Suppressor macrophage treated with lipopolysaccharide for 1 hour (primary cell): ENCODE data around the gene CEP72.
A peak's percentile ranks its signal among the peaks of the same experiment; 100 is the strongest.
"Not testable (repeated sequence)": the region's sequence is repeated elsewhere in the genome, so short reads cannot be mapped to it uniquely, and the experiment has no call there.

Experiments
- DNase-seq, 3 donors: peaks; one replicate each; pipeline ENCODE4 v3.0.0-alpha.2; 2020 to 2022

Gene CEP72

DNA sequence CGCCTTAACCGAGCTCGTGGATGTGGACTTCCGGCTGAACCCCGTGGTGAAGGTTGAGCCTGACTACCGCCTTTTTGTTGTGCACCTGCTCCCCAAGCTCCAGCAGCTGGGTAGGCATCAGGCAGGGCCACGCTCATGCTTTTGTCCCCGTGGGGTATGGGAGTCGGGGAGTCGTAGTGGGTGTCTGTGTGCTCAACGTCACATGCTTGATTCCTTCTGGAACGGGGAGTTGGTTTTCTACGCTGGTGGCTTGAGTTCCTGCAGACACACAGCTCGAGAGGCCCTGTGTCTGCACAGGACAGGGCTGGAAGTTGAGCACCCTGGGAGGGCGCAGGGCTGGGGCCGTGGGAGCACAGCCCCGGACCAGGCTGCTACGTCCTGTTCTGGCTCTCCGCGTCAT, 8.0 kb downstream of the CEP72 start:
- no peak for DNase-seq

DNA sequence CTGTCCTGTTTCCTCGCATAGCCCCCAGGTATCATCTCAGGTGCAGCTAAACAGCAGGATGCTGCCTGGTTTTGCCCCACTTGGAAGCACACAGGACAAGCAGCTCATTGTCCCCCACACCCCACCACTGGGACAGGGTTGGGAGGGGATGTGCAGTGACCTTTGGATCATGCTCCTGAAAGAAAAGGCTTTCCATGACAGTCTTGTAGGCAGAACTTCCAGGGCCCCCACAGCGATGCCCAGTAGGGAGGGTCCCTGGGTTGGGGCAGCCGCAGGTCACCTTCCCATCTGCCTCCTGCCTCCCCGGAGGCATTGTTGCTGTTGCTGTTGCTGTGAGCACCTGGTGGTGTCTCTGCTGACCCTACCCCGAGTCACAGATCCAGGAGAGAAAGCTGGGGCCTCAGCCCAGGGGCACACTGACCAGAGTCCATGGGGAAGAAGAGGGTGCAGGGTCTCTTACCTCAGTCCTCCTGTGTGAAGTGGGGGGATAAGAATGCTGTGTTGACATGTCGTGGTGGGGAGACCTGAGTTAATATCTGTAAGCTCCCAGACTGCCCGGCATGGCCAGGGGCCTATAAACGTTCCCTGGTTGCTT, 8.5 kb downstream of the CEP72 start:
- DNase-seq: no peak

DNA sequence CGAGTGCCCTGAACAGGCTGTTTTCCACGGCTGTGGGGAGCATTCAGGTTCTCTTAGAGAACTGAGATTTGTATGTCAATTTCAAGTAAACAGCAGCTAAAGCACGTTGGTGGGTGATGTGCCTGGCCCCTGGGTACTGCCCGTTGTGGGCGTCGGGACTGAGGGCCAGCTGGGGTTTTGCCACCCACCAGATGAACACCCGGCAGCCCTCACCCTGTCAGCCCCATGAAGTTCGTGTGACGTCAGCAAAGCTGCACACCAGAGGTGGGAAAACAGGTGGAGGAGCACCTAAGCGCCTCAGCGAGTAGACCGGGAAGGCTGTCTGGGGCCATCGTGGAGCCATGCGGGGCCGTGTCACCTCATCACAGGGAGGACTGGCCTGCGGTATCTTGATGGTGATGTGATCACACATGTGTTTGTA, 9.2 kb downstream of the CEP72 start:
- no peak for DNase-seq

DNA sequence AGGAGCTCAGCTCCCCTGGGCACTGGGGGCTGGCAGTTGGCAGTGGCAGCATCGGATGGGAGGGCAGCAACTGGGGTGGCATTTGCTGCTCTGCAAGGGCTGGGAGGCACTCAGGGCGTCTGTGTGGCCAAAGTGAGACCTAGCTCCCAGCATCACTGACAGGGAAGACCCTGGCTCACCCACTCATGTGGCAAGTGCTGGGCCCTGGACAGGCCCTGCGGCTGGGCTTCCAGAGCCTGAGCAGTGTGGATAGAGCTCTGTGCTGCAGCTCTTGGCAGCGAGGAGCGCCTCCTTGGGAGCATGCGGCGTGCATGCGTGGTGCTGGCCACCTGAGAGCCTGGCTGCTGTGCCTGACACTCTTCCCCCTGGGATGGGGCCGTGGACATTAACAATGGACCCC, 10.2 kb downstream of the CEP72 start:
- DNase-seq: no peak

DNA sequence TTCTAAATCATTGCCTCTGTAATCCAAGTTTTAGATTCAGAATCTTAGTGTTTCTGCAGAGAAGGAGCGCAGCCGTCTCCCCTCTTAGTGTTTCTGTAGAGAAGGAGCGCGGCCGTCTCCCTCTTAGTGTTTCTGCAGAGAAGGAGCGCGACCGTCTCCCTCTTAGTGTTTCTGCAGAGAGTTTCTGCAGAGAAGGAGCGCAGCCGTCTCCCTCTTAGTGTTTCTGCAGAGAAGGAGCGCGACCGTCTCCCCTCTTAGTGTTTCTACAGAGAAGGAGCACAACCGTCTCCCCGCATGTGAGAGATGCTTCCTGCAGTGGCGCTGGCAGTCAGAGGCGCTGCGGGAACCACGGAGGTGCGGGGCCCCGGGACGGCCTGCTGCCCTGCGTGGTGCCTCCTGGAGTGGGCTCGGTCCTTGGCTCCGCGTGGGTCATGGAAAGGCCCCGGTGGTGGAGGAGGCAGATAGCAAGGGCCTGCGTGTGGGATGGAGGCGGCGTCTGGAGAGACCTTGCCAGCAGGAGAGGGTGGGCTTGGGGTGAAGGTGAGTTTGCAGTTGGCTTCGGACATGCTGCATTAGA, 10.9 kb downstream of the CEP72 start:
- no peak for DNase-seq

DNA sequence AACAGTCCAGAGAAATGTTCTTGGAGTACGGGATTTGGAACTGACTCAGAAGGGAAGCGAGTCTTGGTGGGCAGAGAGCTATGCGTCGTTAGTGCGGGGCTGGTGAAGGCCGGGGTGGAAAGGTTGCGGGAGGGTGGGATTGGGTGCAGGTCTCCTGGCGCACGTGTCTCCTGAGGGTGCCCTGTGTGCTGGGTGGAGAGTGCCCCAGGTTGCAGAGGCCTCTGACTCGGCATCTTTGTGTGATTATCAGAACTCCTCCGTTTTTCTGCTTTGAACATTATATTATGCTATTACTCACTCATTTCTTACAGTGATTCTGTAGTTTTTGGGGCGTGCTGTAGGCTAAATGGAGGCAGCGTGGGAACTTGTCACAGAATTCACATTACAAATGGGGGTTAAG, 11.4 kb downstream of the CEP72 start:
- no peak for DNase-seq

DNA sequence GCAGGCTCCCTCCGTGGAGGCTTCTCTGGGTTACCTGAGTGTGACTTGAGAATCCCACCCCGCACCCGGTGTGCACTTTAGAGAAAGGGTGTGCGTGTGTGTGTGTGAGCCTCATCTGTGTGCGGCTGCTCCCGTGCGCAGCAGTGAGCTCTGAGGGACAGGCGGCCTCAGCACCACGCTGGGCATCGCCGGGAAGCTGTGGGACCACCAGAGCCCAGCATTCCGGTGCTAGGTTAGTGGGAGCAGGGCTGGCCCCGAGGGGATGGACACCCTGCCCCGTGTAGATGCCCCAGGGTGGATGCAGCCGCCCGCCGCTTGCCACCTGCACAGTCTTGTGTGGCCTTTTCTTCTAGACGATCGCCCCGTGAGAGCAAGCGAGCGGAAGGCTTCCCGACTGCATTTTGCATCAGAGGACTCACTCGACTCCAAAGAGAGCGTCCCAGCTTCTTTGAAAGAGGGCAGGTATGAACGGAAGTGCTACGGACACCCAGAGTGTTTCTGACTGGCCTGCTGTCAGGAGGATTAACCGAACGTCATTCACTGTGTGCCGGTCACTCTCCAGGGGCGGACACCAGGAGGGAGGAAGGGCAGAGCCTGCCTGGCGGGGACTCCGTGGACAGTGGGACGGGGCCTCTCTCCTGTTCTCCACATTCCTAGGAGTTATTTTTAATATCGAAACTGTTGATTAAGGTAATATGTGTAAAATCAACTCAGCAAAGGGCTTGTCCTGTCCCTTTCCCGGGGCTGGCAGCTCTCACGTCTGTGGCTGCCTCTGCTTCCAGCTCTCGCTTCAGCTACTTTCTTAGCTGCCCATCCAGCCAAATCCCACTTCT, 12.2 kb downstream of the CEP72 start:
- DNase-seq: no peak

DNA sequence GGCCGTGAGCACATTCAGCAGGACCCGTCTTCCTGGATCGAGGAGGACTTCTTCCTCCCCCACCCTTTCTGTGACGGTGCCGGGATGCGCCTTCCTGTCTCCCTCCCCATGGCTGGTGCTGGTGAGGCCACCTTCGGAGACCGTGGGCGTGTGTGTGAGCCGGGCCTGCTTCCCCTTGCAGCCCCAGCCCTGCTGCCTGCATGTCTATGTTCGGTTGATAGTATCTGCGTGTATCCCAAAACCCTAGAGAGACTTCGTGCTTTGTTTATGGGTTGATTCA, 12.8 kb downstream of the CEP72 start:
- no peak for DNase-seq

DNA sequence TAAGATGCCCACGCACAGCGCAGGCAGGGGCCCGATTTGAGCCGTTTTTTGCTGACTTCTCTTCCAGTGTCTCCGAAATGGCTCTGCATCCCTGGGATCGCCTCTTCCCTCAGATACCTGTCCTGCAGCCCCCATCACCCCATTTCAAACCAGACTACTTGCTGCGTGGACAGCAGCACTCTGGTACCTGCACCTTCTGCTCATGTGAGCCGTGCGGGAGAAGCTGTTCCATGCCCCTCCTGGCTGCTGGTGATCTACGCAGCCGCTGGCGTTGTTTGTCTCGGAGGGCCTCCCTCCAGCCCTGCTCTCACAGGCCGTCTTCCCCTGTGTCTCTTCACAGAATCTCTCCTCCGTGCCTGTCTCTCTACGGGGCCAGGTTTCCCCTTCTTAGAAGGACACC, 13.4 kb downstream of the CEP72 start:
- no peak for DNase-seq

DNA sequence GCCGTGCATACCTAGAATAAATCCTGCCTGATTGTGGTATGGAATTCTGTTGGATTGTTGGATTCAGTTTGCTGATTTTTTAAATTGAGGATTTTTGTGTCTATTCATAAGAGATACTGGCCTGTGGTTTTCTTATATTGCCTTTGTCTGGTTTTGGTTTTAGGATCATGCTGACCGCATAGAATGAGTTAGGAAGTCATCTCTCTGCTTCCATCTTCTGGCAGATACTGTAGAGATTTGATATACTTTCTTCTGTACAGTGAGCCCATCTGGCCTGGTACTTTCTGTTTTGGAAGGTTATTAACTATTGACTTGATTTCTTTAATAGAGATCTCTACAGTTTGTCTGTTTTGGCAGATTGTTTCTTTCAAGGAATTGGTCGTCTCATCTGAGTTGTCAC, 14.7 kb downstream of the CEP72 start:
- DNase-seq: peak in 2 of 3 donors; percentile 23 to 24

DNA sequence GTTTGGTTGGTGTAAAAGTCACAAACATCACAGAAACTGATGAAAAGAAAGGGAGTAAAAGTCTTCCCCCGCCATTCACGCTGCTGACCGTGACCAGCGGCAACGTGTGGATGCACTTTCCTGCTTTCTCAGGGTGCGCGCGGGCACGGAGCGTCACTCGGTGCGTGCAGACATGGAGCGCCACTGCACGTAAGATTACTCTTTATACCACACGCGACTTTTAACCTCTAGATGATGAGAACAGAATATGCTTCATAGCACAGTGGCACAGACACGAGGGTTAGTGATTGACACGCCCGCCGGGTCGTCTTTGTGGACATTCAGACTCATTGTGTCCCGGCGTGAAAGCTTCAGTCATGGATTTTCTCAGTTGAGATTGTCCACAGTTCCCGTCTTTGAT, 15.7 kb downstream of the CEP72 start:
- no peak for DNase-seq

DNA sequence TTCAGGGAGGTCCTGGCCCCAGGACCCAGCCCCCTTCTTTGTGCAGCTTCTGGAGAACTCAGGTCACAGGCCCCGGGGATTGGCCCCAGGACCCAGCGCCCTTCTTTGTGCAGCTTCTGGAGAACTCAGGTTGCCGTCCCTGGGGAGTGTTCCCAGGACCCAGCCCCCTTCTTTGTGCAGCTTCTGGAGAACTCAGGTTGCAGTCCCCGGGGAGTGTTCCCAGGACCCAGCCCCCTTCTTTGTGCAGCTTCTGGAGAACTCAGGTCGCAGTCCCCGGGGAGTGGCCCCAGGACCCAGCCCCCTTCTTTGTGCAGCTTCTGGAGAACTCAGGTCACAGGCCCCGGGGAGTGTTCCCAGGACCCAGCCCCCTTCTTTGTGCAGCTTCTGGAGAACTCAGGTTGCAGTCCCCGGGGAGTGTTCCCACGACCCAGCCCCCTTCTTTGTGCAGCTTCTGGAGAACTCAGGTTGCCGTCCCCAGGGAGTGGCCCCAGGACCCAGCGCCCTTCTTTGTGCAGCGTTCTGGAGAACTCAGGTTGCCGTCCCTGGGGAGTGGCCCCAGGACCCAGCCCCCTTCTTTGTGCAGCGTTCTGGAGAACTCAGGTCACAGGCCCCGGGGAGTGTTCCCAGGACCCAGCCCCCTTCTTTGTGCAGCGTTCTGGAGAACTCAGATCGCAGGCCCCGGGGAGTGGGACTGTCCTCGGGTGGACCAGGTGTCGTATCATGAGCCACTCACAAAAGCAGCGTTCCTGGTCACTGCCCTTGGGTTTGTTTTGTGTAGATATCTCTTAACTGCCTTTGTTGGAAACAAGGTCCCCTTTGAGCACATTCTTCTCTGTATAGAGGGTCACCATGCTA, 16.4 kb downstream of the CEP72 start:
- not testable (repeated sequence) for DNase-seq

DNA sequence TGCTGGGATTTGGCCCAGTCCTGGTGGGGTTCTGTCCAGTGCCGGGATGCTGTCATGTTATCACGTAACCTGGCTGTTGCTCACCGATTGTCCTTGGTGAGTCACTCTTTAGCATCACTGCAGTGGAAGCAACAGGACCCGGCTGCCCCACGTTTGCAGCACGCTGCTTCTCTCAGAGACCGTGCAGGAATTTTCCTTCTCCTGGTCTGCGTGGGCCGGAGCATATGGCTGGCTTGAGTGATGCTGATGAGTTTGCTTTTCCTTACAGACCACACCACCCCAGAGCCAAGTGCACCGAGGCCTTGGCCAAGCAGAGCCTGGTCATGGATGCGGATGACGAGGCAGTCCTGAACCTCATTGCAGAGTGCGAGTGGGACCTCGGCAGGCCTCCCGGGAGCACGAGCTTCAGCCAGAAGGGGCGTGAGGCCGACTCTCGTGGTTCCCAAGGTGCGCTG, 21.4 kb downstream of the CEP72 start:
- DNase-seq: no peak

DNA sequence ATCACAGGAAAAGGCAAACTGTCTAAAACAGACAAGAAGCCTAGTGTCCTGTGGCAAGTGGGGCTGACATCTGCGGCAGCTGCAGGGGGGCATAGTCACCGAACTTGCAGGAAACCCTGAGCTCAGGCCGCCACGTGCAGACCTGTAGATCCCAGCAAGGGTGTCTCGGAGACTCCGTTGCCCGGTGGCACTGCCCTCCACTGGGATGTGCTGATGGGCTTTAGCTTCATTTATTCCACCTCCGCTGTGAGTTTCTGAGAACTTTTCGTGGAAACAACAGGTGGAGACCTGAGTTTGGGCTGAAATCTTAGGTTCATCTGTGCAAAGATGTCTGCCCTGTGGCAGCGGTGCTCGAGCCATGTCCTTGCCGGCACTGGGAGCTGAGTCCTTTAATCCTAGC, 22.1 kb downstream of the CEP72 start:
- no peak for DNase-seq

DNA sequence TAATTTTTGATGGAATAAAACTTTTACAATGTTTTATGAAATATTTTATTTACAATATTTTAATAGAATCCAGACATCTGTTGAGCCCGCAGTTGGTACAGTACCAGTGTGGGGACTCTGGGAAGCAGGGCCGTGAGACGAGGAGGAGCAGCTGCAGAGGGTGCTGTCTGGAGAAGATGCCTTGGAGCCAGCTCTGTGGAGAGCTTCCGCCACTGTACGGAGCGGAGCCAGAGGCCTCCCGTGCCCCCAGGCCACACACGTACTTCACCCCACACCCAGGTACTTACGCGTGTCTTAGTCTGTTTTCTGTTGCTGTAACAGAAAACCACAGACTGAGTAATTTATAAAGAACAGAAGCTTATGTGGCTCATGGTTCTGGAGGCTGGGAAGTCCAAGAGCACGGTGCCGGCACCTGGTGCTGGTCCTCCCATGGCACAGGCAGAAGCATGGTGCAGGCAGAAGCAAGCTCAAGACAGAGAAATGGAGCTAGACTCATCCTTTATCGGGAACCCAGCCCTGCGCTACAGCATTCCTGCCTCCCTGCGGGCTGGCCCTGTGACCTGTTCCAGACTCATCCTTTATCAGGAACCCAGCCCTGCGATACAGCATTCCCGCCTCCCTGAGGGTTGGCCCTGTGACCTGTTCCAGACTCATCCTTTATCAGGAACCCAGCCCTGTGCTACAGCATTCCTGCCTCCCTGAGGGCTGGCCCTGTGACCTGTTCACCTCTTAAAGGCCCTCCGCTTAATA, 23.3 kb downstream of the CEP72 start:
- no peak for DNase-seq

DNA sequence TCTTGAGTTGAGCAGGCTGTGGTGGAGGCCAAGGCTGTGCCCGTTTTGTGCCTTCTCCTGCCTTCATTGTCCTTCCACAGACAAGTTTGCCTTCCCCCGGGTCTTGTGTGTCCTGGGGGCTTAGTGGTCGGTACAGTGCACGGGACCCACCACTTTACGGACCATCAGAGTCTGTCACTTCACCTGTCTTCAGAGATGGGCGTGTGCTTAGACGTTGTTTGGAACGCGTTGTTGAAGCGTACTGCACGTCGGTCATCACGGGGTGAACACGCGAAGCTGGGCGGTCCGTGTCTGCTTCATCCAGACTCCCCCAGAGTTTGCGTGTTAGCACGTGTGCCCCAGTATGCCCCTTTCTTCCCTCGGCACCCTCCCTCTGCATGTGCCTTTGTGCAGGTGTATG, 24.8 kb downstream of the CEP72 start:
- DNase-seq: no peak

DNA sequence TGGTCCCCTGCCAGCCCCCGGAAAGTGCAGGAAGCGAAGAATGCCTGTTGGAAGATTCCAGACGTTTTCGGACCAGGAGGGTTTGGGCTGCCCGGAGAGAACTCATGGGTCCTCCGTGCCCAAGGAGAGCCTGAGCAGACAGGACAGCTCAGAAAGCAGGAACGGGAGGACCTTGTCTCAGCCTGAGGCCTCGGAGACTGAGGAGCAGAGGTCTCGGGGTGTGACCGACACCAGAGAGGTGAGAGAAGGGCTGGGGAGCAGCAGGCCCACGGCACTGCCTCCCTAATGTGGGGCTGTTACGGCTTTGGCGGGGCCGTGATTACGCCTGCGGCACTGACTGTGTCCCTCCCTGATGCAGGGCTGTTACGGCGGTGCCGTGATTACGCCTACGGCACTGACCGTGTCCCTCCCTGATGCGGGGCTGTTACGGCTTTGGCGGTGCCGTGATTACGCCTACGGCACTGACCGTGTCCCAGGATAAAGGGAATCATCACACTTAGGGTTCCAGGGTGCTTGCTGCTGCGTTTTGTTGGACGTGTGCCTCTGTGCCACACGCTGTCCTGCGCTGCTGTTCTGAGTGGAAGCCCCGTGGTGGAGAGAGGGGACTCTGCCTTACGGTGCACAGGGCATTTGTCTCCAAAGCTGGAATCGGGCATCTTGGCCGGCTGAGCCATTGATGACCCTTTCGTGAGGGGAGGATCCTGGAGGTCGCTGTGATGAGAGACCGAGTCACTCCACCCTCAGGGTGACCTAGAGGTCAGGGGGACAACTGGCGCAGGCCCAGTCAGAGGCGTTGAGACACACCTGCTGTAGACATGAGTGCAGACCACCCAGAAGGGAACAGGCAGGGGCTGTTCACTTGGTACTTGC, 25.7 kb downstream of the CEP72 start:
- DNase-seq: no peak

DNA sequence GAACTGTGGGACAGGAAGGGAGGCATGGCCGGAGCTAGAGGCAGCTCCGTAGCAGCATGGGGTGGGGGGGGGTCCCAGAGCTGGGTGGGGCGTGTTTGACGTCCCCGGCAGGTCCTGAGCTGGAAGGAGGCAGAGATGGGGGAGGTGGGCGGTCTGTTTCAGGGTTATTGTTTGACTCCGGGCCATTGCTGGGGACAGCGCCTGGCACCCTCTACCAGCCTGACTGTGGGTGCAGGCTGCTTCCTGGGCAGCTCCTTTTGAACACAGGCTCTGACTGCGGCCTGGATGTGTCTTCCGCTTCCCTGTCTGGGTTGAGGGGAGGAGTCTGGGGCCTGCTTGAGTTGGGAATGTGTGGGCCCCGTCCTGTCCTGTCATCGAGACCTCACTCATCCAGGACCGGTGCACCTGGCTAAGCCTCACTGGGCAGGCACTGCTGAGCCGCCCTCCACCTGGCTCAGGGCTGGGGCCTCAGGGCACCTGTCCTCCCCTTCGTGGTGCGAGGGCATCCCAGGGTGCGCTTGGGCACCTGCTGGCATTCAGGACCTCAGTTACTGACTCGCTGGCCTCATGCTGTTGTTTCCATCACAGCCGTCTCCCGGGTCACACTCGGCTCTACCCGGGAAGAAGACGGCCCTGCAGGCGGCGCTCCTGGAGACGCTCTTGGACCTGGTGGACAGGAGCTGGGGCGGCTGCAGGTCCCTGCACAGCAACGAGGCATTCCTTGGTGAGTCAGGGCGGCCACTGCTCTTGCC, 26.5 kb downstream of the CEP72 start:
- DNase-seq: no peak

DNA sequence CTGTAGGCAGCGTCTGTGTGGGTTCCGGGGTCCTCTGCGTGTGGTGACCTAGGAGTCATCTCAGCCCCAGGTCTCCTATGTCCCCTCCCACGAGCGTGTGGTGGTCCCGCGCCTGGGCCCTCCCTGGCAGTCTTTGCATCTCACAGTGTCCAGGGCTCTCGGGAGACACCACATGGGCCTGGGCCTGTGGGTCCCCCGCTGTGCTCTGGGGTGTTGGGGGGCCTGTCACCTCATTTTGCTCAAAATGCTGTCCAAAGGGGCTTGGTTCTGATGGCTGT, 27.1 kb downstream of the CEP72 start:
- no peak for DNase-seq

DNA sequence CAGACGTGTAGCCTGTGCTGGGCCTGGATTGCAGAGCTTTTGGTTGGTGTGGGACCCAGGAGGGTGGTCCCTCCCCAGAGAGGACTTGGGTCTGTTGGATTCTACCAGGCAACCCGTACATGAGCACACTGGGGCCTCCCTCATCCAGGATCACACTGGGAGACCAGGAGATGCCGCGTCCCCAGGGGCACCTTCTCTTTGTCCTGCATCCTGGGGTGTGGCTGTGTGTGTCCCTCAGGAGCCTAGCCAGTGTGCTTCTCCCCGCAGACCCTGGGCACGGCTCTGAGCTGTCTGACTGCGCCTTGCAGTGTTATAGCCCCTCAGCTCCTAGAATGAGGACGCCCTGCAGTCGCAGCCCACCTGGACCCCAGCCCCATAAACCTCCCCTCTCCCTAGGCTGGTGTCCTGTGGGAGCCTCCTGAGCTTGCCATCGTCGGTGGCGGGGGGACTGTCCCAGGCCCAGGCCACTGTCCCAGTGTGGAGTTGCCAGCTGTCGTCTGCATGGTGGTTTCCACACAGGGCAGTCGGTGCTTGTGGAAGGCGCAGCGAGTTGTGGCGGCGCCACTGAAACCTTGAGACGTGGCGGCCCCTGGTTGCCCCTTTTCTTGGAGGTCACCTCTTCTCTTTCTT, 27.6 kb downstream of the CEP72 start:
- DNase-seq: no peak
